HepG2 (cell line): ENCODE results near the gene SRP68. TPM values are rescaled to one million over a fixed set of nuclear protein-coding genes. Genes with fewer than 3 reads are reported as not detected.

Experiments used
- MED1 ChIP-seq: sonication (generic); formaldehyde crosslinking; IDR thresholded peaks from 2 replicates; pipeline ENCODE4 v1.4.0; 2020; ENCODE audit warnings: missing genetic modification reagents
- ZNF510 ChIP-seq: sonication (generic); formaldehyde crosslinking; IDR thresholded peaks from 2 replicates; pipeline ENCODE4 v1.4.0; 2020; ENCODE audit warnings: low read depth, mild to moderate bottlenecking, missing genetic modification reagents
- ZNF543 ChIP-seq: sonication (generic); formaldehyde crosslinking; IDR thresholded peaks from 2 replicates; pipeline ENCODE4 v1.4.0; 2020; ENCODE audit warnings: mild to moderate bottlenecking, missing genetic modification reagents
- polyA plus RNA-seq, 8 experiments: library from polyadenylated mRNA; depleted of rRNA in 3 of 8; stranded (reverse) in 7 of 8; unstranded in 1 of 8; fragments of >200 nt; fragmentation: Illumina TruSeq in 4 of 8; extraction: Trizol in 4 of 8; gene quantifications; 2 replicates each; pipeline versions ENCODE4 v1.2.1 to v1.2.3, GENCODE V29; 2011 to 2016; ENCODE audit warnings: low read depth in 4 of 8, missing spikeins in 1 of 8, mixed read lengths in 1 of 8; ENCODE audit not compliant: insufficient read depth in 1 of 8
- total RNA-seq, 5 experiments: library from RNA; depleted of rRNA; stranded (reverse); fragments of >200 nt; fragmentation: Illumina TruSeq; extraction: Trizol; gene quantifications; 2 replicates each; pipeline ENCODE4 v1.2.3, GENCODE V29; 2016; ENCODE audit warnings: low read depth in 1 of 5
- TF ChIP-seq, protein P1 (sequence below): IDR thresholded peaks from 2 replicates; pipeline ENCODE4 v1.6.1; 2018; ENCODE audit warnings: missing genetic modification reagents, mild to moderate bottlenecking, missing compliant biosample characterization
- TF ChIP-seq, protein P2 (sequence below): sonication (generic); formaldehyde crosslinking; IDR thresholded peaks from 2 replicates; pipeline ENCODE4 v1.4.0; 2020; ENCODE audit warnings: mild to moderate bottlenecking, missing genetic modification reagents, borderline replicate concordance

Gene SRP68
- total and polyA plus RNA-seq, 2 of the 13 experiments (the other 11 are each of a cell fraction or from before 2014, with no cell fraction given), result 39.8 to 74.3 TPM

DNA sequence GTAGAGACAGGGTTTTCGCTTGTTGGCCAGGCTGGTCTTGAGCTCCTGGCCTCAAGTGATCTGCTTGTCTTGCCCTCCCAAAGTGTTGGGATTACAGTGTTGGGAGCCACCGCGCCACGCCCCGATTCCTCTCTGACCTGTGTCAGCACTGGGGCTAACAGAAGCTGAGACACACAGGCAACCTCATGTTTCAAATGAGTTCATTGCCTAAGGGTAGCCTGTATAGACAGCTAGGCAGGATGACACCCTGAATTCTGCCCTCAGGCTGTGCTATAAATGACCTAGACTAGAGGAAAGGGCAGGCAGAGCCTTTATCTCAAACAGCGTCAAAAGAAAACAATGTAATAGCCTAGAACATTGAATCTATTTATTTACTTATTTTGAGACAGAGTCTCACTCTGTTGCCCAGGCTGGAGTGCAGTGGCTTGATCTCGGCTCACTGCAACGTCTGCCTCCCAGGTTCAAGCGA lies 74.0 kb downstream of the SRP68 start (continued):
- TF ChIP-seq ZNF543 (CRISPR knock-in tag) (peak; percentile 65; the same call in 1 of the 2 replicates), ZNF510 (CRISPR knock-in tag) (peak; percentile 66; the same call in 1 of the 2 replicates), MED1 (CRISPR knock-in tag) (peak; percentile 72)
- TF ChIP-seq, protein P1, sequence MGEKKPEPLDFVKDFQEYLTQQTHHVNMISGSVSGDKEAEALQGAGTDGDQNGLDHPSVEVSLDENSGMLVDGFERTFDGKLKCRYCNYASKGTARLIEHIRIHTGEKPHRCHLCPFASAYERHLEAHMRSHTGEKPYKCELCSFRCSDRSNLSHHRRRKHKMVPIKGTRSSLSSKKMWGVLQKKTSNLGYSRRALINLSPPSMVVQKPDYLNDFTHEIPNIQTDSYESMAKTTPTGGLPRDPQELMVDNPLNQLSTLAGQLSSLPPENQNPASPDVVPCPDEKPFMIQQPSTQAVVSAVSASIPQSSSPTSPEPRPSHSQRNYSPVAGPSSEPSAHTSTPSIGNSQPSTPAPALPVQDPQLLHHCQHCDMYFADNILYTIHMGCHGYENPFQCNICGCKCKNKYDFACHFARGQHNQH, result peak; percentile 46; the same call in 1 of the 2 replicates
- TF ChIP-seq, protein P2, sequence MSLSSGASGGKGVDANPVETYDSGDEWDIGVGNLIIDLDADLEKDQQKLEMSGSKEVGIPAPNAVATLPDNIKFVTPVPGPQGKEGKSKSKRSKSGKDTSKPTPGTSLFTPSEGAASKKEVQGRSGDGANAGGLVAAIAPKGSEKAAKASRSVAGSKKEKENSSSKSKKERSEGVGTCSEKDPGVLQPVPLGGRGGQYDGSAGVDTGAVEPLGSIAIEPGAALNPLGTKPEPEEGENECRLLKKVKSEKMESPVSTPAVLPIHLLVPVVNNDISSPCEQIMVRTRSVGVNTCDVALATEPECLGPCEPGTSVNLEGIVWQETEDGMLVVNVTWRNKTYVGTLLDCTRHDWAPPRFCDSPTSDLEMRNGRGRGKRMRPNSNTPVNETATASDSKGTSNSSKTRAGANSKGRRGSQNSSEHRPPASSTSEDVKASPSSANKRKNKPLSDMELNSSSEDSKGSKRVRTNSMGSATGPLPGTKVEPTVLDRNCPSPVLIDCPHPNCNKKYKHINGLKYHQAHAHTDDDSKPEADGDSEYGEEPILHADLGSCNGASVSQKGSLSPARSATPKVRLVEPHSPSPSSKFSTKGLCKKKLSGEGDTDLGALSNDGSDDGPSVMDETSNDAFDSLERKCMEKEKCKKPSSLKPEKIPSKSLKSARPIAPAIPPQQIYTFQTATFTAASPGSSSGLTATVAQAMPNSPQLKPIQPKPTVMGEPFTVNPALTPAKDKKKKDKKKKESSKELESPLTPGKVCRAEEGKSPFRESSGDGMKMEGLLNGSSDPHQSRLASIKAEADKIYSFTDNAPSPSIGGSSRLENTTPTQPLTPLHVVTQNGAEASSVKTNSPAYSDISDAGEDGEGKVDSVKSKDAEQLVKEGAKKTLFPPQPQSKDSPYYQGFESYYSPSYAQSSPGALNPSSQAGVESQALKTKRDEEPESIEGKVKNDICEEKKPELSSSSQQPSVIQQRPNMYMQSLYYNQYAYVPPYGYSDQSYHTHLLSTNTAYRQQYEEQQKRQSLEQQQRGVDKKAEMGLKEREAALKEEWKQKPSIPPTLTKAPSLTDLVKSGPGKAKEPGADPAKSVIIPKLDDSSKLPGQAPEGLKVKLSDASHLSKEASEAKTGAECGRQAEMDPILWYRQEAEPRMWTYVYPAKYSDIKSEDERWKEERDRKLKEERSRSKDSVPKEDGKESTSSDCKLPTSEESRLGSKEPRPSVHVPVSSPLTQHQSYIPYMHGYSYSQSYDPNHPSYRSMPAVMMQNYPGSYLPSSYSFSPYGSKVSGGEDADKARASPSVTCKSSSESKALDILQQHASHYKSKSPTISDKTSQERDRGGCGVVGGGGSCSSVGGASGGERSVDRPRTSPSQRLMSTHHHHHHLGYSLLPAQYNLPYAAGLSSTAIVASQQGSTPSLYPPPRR (CRISPR knock-in tag), result peak; percentile 76; the same call in 1 of the 2 replicates
- TF ChIP-seq, all 625 proteins: peak for 124
